A549 (cell line): ENCODE results near the gene ACACA. TPM values are rescaled to one million over a fixed set of nuclear protein-coding genes. Genes with fewer than 3 reads are reported as not detected.

ENCODE experiments used
- ATAC-seq, 2 experiments: fragments of 200-7000 bp in 1 of 2; fragments of >200 bp in 1 of 2; cut with Nextera tagmentation in 1 of 2; cut with Tn5 transposase in 1 of 2; 3 replicates each; pipeline versions ENCODE4 v1.8.0 to v1.9.1; 2018 to 2020; ENCODE audit warnings: mild to moderate bottlenecking in 1 of 2, moderate library complexity in 1 of 2
- CTCF ChIA-PET: fragments of 300-600 bp; sonication (Branson Sonifier 250); formaldehyde crosslinking; extraction: SDS; loops from one replicate; lab custom pipeline; 2021; ENCODE audit warnings: antibody characterized with exemption, inconsistent platforms; lab: Yijun Ruan, JAX
- POLR2A ChIA-PET: fragments of 350-600 bp; formaldehyde crosslinking; extraction: SDS; loops from one replicate; lab custom pipeline; 2021; ENCODE audit warnings: antibody characterized with exemption, inconsistent platforms; lab: Yijun Ruan, JAX
- DNase-seq, 2 experiments: peaks; one replicate each; pipeline versions ENCODE4 v3.0.0 to v3.0.0-alpha.2; 2011 to 2016; ENCODE audit warnings: low read depth in 1 of 2, low spot score in 1 of 2
- FAIRE-seq: peaks from 2 replicates; lab custom pipeline; 2011; peaks lifted over from hg19 to GRCh38; lab: Jason Lieb, UNC
- H3K27ac ChIP-seq, 2 experiments: fragments of >200 bp; sonication (Bioruptor Twin); formaldehyde crosslinking; 3 replicates each; pipeline ENCODE4 v1.5.1; 2016 to 2017
- H3K4me1 ChIP-seq: fragments of >200 bp; sonication (Bioruptor Twin); formaldehyde crosslinking; 3 replicates; pipeline ENCODE4 v1.6.1; 2016
- H3K4me2 ChIP-seq: fragments of >200 bp; sonication (Bioruptor Twin); formaldehyde crosslinking; 3 replicates; pipeline ENCODE4 v1.6.1; 2016
- H3K4me3 ChIP-seq: fragments of >200 bp; sonication (Bioruptor Twin); formaldehyde crosslinking; 3 replicates; pipeline ENCODE4 v1.5.1; 2016
- H3K9me3 ChIP-seq: fragments of >200 bp; sonication (Bioruptor Twin); formaldehyde crosslinking; 3 replicates; pipeline ENCODE4 v1.6.1; 2016
- CHD2 ChIP-seq: fragments of 150-350 bp; IDR thresholded peaks from 2 replicates; pipeline ENCODE4 v1.6.1; 2014; ENCODE audit warnings: low read length; ENCODE audit not compliant: partially characterized antibody
- CHD4 ChIP-seq: fragments of 200-600 bp; sonication (generic); IDR thresholded peaks from 2 replicates; pipeline ENCODE4 v1.6.1; 2016; ENCODE audit warnings: antibody characterized with exemption, mild to moderate bottlenecking, borderline replicate concordance
- JUNB ChIP-seq: fragments of >200 bp; sonication (Bioruptor Twin); formaldehyde crosslinking; IDR thresholded peaks from 2 replicates; pipeline ENCODE4 v1.6.1; 2016
- KDM1A ChIP-seq: fragments of 200-600 bp; sonication (generic); IDR thresholded peaks from 2 replicates; pipeline ENCODE4 v1.6.1; 2016; ENCODE audit warnings: low read depth, mild to moderate bottlenecking
- KDM5A ChIP-seq: fragments of 200-600 bp; sonication (generic); IDR thresholded peaks from 2 replicates; pipeline ENCODE4 v1.6.1; 2016; ENCODE audit warnings: antibody characterized with exemption, mild to moderate bottlenecking
- MAFK ChIP-seq: fragments of 450-650 bp; IDR thresholded peaks from 2 replicates; pipeline ENCODE4 v1.6.1; 2014; ENCODE audit not compliant: partially characterized antibody
- MAZ ChIP-seq: fragments of 150-350 bp; IDR thresholded peaks from 2 replicates; pipeline ENCODE4 v1.6.1; 2014; ENCODE audit warnings: antibody characterized with exemption, low read depth, low read length, borderline replicate concordance
- MYC ChIP-seq: IDR thresholded peaks from 2 replicates; pipeline ENCODE4 v1.6.1; 2012; ENCODE audit warnings: mild to moderate bottlenecking, inconsistent platforms, low read length, improper control_type of control experiment, borderline replicate concordance
- NPAS2 ChIP-seq: fragments of 250-450 bp; sonication (Bioruptor Pico); IDR thresholded peaks from 2 replicates; pipeline ENCODE4 v1.8.0; 2022; ENCODE audit warnings: mild to moderate bottlenecking, moderate library complexity, borderline replicate concordance
- POLR2A ChIP-seq: IDR thresholded peaks from 2 replicates; pipeline ENCODE4 v1.6.1; 2012; ENCODE audit warnings: mild to moderate bottlenecking, low read length
- RAD21 ChIP-seq, 2 experiments: fragments of >200 bp in 1 of 2; sonication (Bioruptor Twin) in 1 of 2; formaldehyde crosslinking in 1 of 2; IDR thresholded peaks in 1 of 2; conservative IDR thresholded peaks in 1 of 2; 2 replicates in 1 of 2; 3 replicates in 1 of 2; pipeline ENCODE4 v1.6.1; 2012 to 2018; ENCODE audit warnings: inconsistent platforms in 1 of 2
- RARB ChIP-seq: fragments of 250-450 bp; sonication (Bioruptor Pico); IDR thresholded peaks from 2 replicates; pipeline ENCODE4 v1.8.0; 2021; ENCODE audit warnings: mild to moderate bottlenecking, moderate library complexity
- RCOR1 ChIP-seq: fragments of 150-350 bp; IDR thresholded peaks from 2 replicates; pipeline ENCODE4 v1.6.1; 2014; ENCODE audit warnings: antibody characterized with exemption, low read length, low read depth
- RNF2 ChIP-seq: fragments of 200-600 bp; sonication (generic); IDR thresholded peaks from 2 replicates; pipeline ENCODE4 v1.6.1; 2016; ENCODE audit warnings: low read depth, mild to moderate bottlenecking, antibody characterized with exemption, moderate library complexity, borderline replicate concordance
- SMC3 ChIP-seq: fragments of >200 bp; sonication (Bioruptor Twin); formaldehyde crosslinking; IDR thresholded peaks from 3 replicates; pipeline ENCODE4 v1.6.1; 2018; ENCODE audit warnings: inconsistent platforms
- ZNF302 ChIP-seq: fragments of 250-450 bp; sonication (Bioruptor Pico); IDR thresholded peaks from 2 replicates; pipeline ENCODE4 v1.9.0; 2021; ENCODE audit warnings: inconsistent platforms, mild to moderate bottlenecking, moderate library complexity
- WGBS: methylation state at CpG from one replicate; pipeline ENCODE4 v1.1.6; 2017; ENCODE audit errors: missing lambda C conversion rate; 5-methylcytosine and 5-hydroxymethylcytosine counted together
- polyA plus RNA-seq, 4 experiments: library from polyadenylated mRNA; depleted of rRNA in 3 of 4; stranded (reverse); fragments of >200 nt; fragmentation: RNase III in 1 of 4; extraction: RNeasy Plus Mini Kit Qiagen cat#74134 plus additional on column Dnase treatment in 1 of 4; gene quantifications; 2 replicates in 3 of 4; 3 replicates in 1 of 4; pipeline ENCODE4 v1.2.3, GENCODE V29; 2011 to 2017
- TF ChIP-seq, protein P1 (sequence below): IDR thresholded peaks from 2 replicates; pipeline ENCODE4 v1.6.1; 2012; ENCODE audit warnings: low read depth, borderline replicate concordance
- TF ChIP-seq, protein P2 (sequence below): fragments of >200 bp; sonication (Bioruptor Twin); formaldehyde crosslinking; IDR thresholded peaks from 3 replicates; pipeline ENCODE4 v1.5.1; 2016
- TF ChIP-seq, protein P3 (sequence below): fragments of 200-600 bp; sonication (generic); IDR thresholded peaks from 2 replicates; pipeline ENCODE4 v1.6.1; 2016; ENCODE audit warnings: antibody characterized with exemption, mild to moderate bottlenecking, moderate library complexity
- TF ChIP-seq, protein P4 (sequence below): IDR thresholded peaks from 2 replicates; pipeline ENCODE4 v1.6.1; 2012

Gene ACACA
- polyA plus RNA-seq, 2 of the 4 experiments (the other 2 are of a cell fraction), result 51.8 to 112 TPM

DNA sequence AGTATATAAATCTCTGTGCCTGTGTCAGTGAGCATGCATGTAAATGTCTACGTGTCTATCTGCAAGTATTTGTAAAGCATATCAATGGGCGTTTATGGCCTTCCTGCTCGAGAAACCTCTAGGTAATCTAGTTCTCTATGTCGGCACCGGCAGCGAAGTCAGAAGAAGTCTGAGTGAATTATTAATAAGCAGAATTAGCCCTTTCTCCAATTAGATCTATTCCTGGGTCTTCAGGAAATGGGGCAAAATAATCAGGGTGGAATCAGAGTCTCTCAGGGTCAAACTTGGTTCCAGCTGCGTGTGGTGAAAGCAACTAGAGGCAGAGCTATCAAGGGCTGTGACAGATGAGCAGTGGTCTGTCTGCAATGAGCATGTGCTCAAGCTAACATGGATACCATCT lies 30.9 kb downstream of the ACACA start, which contains the start of gene C17orf78:
Gene C17orf78, plus strand, starts transcription at position 280 of the 400 bp plus-strand sequence. Its CDS starts 108 bp downstream, at position 388.
- Histone ChIP-seq H3K27ac (no peak within 1 kb of the TSS), H3K4me2 (no peak within 1 kb of the TSS), H3K4me3 (no peak within 1 kb of the TSS), H3K4me1 (no peaks in the 10 kb centered on the region), H3K9me3 (no peaks in the 10 kb centered on the region)
- ChIA-PET POLR2A (no interaction called here), CTCF (interaction anchor here (0.6 to 8.4 kb wide), 8 partner anchors 10 to 231 kb away, joined by 3 to 204 read pairs (median 5); no protein-coding TSS in a partner anchor)
- WGBS, result 91% methylated on average over 7 of the region's 7 CpGs
- no peak for TF ChIP-seq RNF2
- TF ChIP-seq JUNB, result no peak
- TF ChIP-seq MYC, result no peak
- no peak for TF ChIP-seq RCOR1
- TF ChIP-seq KDM1A, result no peak
- no peak for TF ChIP-seq CHD4
- no peak for TF ChIP-seq CHD2
- TF ChIP-seq RAD21 (conservative IDR thresholded peaks at IDR 0.05 in 1 of 2, IDR thresholded peaks at IDR 0.05 in 1 of 2), result no peak
- no peak for TF ChIP-seq RARB (CRISPR knock-in tag)
- TF ChIP-seq, protein P1, sequence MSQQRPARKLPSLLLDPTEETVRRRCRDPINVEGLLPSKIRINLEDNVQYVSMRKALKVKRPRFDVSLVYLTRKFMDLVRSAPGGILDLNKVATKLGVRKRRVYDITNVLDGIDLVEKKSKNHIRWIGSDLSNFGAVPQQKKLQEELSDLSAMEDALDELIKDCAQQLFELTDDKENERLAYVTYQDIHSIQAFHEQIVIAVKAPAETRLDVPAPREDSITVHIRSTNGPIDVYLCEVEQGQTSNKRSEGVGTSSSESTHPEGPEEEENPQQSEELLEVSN, result no peak
- TF ChIP-seq, protein P2, sequence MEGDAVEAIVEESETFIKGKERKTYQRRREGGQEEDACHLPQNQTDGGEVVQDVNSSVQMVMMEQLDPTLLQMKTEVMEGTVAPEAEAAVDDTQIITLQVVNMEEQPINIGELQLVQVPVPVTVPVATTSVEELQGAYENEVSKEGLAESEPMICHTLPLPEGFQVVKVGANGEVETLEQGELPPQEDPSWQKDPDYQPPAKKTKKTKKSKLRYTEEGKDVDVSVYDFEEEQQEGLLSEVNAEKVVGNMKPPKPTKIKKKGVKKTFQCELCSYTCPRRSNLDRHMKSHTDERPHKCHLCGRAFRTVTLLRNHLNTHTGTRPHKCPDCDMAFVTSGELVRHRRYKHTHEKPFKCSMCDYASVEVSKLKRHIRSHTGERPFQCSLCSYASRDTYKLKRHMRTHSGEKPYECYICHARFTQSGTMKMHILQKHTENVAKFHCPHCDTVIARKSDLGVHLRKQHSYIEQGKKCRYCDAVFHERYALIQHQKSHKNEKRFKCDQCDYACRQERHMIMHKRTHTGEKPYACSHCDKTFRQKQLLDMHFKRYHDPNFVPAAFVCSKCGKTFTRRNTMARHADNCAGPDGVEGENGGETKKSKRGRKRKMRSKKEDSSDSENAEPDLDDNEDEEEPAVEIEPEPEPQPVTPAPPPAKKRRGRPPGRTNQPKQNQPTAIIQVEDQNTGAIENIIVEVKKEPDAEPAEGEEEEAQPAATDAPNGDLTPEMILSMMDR, result no peak
- TF ChIP-seq KDM5A, result no peak
- TF ChIP-seq MAZ, result no peak
- no peak for TF ChIP-seq POLR2A
- TF ChIP-seq SMC3, result no peak
- TF ChIP-seq, protein P3, sequence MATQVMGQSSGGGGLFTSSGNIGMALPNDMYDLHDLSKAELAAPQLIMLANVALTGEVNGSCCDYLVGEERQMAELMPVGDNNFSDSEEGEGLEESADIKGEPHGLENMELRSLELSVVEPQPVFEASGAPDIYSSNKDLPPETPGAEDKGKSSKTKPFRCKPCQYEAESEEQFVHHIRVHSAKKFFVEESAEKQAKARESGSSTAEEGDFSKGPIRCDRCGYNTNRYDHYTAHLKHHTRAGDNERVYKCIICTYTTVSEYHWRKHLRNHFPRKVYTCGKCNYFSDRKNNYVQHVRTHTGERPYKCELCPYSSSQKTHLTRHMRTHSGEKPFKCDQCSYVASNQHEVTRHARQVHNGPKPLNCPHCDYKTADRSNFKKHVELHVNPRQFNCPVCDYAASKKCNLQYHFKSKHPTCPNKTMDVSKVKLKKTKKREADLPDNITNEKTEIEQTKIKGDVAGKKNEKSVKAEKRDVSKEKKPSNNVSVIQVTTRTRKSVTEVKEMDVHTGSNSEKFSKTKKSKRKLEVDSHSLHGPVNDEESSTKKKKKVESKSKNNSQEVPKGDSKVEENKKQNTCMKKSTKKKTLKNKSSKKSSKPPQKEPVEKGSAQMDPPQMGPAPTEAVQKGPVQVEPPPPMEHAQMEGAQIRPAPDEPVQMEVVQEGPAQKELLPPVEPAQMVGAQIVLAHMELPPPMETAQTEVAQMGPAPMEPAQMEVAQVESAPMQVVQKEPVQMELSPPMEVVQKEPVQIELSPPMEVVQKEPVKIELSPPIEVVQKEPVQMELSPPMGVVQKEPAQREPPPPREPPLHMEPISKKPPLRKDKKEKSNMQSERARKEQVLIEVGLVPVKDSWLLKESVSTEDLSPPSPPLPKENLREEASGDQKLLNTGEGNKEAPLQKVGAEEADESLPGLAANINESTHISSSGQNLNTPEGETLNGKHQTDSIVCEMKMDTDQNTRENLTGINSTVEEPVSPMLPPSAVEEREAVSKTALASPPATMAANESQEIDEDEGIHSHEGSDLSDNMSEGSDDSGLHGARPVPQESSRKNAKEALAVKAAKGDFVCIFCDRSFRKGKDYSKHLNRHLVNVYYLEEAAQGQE, result no peak
- no peak for TF ChIP-seq MAFK
- TF ChIP-seq, protein P4, sequence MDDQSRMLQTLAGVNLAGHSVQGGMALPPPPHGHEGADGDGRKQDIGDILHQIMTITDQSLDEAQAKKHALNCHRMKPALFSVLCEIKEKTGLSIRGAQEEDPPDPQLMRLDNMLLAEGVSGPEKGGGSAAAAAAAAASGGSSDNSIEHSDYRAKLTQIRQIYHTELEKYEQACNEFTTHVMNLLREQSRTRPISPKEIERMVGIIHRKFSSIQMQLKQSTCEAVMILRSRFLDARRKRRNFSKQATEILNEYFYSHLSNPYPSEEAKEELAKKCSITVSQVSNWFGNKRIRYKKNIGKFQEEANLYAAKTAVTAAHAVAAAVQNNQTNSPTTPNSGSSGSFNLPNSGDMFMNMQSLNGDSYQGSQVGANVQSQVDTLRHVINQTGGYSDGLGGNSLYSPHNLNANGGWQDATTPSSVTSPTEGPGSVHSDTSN, result no peak
- no peak for TF ChIP-seq NPAS2 (CRISPR knock-in tag)
- no peak for TF ChIP-seq ZNF302 (CRISPR knock-in tag)
- ATAC-seq (no peak), DNase-seq (no peak), FAIRE-seq (no peak)
